GM23338 (cell line): Measurements from ENCODE around the gene CDH4. TPM values are rescaled to one million over a fixed set of nuclear protein-coding genes. Genes with fewer than 3 reads are reported as not detected.

Experiments
- ATAC-seq: fragments of 200-7000 bp; cut with Tn5 transposase; 3 replicates; pipeline ENCODE4 v1.9.1; 2020
- DNase-seq: peaks from one replicate; pipeline ENCODE4 v3.0.0-alpha.2; 2015; ENCODE audit warnings: low spot score
- H2AFZ ChIP-seq: fragments of 200-600 bp; sonication (generic); 2 replicates; pipeline ENCODE4 v1.8.0; 2016; ENCODE audit warnings: antibody characterized with exemption, mild to moderate bottlenecking, moderate library complexity
- H3F3A ChIP-seq: fragments of 200-600 bp; sonication (generic); replicated peaks from 2 replicates; pipeline ENCODE4 v1.8.0; 2017; ENCODE audit warnings: antibody characterized with exemption, mixed run types, low read depth
- H3K27ac ChIP-seq: fragments of 200-600 bp; sonication (generic); 2 replicates; pipeline ENCODE4 v1.6.1; 2016; ENCODE audit warnings: low read depth
- H3K27me3 ChIP-seq: fragments of 200-600 bp; sonication (generic); 2 replicates; pipeline ENCODE4 v1.8.0; 2016; ENCODE audit warnings: mild to moderate bottlenecking, mixed run types, moderate library complexity; ENCODE audit not compliant: insufficient read depth
- H3K36me3 ChIP-seq: fragments of 200-600 bp; sonication (generic); 2 replicates; pipeline ENCODE4 v1.8.0; 2016; ENCODE audit warnings: mild to moderate bottlenecking; ENCODE audit not compliant: insufficient read depth
- H3K4me1 ChIP-seq: fragments of 200-600 bp; sonication (generic); 2 replicates; pipeline ENCODE4 v1.8.0; 2016; ENCODE audit warnings: mild to moderate bottlenecking, moderate library complexity; ENCODE audit not compliant: insufficient read depth
- H3K4me2 ChIP-seq: fragments of 200-600 bp; sonication (generic); 2 replicates; pipeline ENCODE4 v1.7.1; 2017; ENCODE audit warnings: mixed run types
- H3K4me3 ChIP-seq: fragments of 200-600 bp; sonication (generic); 2 replicates; pipeline ENCODE4 v1.6.1; 2016; ENCODE audit warnings: mixed run types
- H3K79me2 ChIP-seq: fragments of 200-600 bp; sonication (generic); replicated peaks from 2 replicates; pipeline ENCODE4 v1.8.0; 2017; ENCODE audit warnings: mild to moderate bottlenecking; ENCODE audit not compliant: insufficient read depth
- H3K9me2 ChIP-seq: fragments of 200-600 bp; sonication (generic); 2 replicates; pipeline ENCODE4 v1.8.0; 2017; ENCODE audit not compliant: insufficient read depth
- H4K20me1 ChIP-seq: fragments of 200-600 bp; sonication (generic); replicated peaks from 2 replicates; pipeline ENCODE4 v1.8.0; 2017; ENCODE audit warnings: mild to moderate bottlenecking; ENCODE audit not compliant: insufficient read depth
- H3K27ac Mint-ChIP-seq: 2 replicates; pipeline ENCODE4 v1.8.0; 2020; ENCODE audit warnings: inconsistent platforms, mild to moderate bottlenecking, moderate library complexity, mixed read lengths
- H3K27me3 Mint-ChIP-seq: 3 replicates; pipeline ENCODE4 v1.8.0; 2022; ENCODE audit warnings: low read depth, mild to moderate bottlenecking, moderate library complexity, mixed read lengths, inconsistent platforms; ENCODE audit not compliant: insufficient read depth, poor library complexity
- H3K36me3 Mint-ChIP-seq: 3 replicates; pipeline ENCODE4 v1.8.0; 2021; ENCODE audit warnings: low read depth, mild to moderate bottlenecking, inconsistent platforms, moderate library complexity, mixed read lengths
- H3K4me1 Mint-ChIP-seq: 3 replicates; pipeline ENCODE4 v1.8.0; 2020; ENCODE audit warnings: mild to moderate bottlenecking, inconsistent platforms, mixed read lengths
- H3K4me3 Mint-ChIP-seq: 3 replicates; pipeline ENCODE4 v1.8.0; 2021; ENCODE audit warnings: moderate library complexity, mild to moderate bottlenecking, inconsistent platforms, mixed read lengths
- H3K9me3 Mint-ChIP-seq: 3 replicates; pipeline ENCODE4 v1.8.0; 2020; ENCODE audit warnings: moderate library complexity, mild to moderate bottlenecking, inconsistent platforms, mixed read lengths
- CREB1 ChIP-seq: fragments of 250-450 bp; sonication (Bioruptor Pico); IDR thresholded peaks from 2 replicates; pipeline ENCODE4 v1.5.0; 2020; ENCODE audit warnings: low read depth, mild to moderate bottlenecking, moderate library complexity
- EZH2phosphoT487 ChIP-seq: fragments of 200-600 bp; sonication (generic); IDR thresholded peaks from one replicate; pipeline ENCODE4 v1.8.1; 2018; ENCODE audit warnings: antibody characterized with exemption; ENCODE audit not compliant: unreplicated experiment
- JUNB ChIP-seq: IDR thresholded peaks from one replicate; pipeline ENCODE4 v1.6.1; 2016; ENCODE audit warnings: antibody characterized with exemption; ENCODE audit not compliant: unreplicated experiment
- NANOG ChIP-seq: IDR thresholded peaks from 2 replicates; pipeline ENCODE4 v1.6.1; 2016; ENCODE audit warnings: antibody characterized with exemption, borderline replicate concordance
- STAT1 ChIP-seq: IDR thresholded peaks from one replicate; pipeline ENCODE4 v1.6.1; 2016; ENCODE audit warnings: antibody characterized with exemption; ENCODE audit not compliant: unreplicated experiment
- ZNF114 ChIP-seq: fragments of 250-450 bp; sonication (Bioruptor Pico); IDR thresholded peaks from 2 replicates; pipeline ENCODE4 v1.5.0; 2020; ENCODE audit warnings: mild to moderate bottlenecking, moderate library complexity
- ZNF331 ChIP-seq: fragments of 250-450 bp; sonication (Bioruptor Pico); IDR thresholded peaks from 2 replicates; pipeline ENCODE4 v1.5.0; 2020; ENCODE audit warnings: low read depth, mild to moderate bottlenecking, moderate library complexity
- polyA plus RNA-seq: library from polyadenylated mRNA; unstranded; fragments of >200 nt; fragmentation: Nextera tagmentation; extraction: Ambion mirVana; gene quantifications from 2 replicates; pipeline ENCODE4 v1.2.1, GENCODE V29; 2016
- total RNA-seq: library from RNA; depleted of rRNA; stranded (reverse); fragments of >200 nt; shearing (Covaris generic); gene quantifications from 2 replicates; pipeline ENCODE4 v1.2.3, GENCODE V29; 2014
- TF ChIP-seq, protein P1 (sequence below), 2 experiments: fragments of 200-600 bp in 1 of 2; sonication (generic) in 1 of 2; conservative IDR thresholded peaks; 2 replicates each; pipeline versions ENCODE4 v1.5.1 to v1.6.1; 2016 to 2017; ENCODE audit warnings: antibody characterized with exemption in 2 of 2, low read depth in 2 of 2, mild to moderate bottlenecking in 2 of 2, moderate library complexity in 1 of 2
- TF ChIP-seq, protein P2 (sequence below): fragments of 250-450 bp; sonication (Bioruptor Pico); IDR thresholded peaks from 2 replicates; pipeline ENCODE4 v1.5.0; 2020; ENCODE audit warnings: mild to moderate bottlenecking, moderate library complexity
- TF ChIP-seq, protein P3 (sequence below): IDR thresholded peaks from one replicate; pipeline ENCODE4 v1.6.1; 2018; ENCODE audit warnings: antibody characterized with exemption; ENCODE audit not compliant: unreplicated experiment

The CDH4 gene
- total and polyA plus RNA-seq, 2 experiments from 2014 or later, result 1.2 to 4.2 TPM

DNA sequence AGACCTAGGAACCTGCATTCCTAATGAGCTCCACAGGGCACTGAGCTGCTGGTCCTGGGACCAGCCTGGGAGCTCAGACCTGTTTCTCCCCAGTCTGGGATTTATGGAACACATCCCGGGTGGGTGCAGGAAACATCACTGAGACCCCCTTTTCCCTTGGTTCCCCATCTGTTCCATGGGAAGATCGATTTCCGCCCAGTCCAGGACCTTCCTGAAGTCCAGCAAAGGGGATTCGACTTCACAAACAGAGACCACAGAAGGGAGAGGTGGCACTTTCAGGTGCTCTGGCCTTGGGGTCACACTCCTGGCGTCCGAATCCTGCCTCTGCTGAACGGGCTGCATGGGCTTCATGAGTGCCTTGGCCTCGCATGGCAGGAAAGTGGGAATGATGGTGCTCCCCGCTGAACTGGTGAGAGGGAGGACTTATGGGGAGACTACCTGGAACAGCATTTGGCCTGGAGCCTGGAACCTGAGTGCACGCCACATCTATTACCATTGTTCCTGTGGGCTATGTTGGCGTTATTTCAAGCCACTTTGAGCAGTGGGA is 517.3 kb downstream of the CDH4 start:
- Histone ChIP-seq H3K4me3 (no peak overlapping the region), H3K4me1 (no peaks in the 10 kb centered on the region), H3K27ac (no peak overlapping the region), H3K36me3 (no peaks in the 10 kb centered on the region), H3F3A (no peaks in the 10 kb centered on the region), H4K20me1 (no peaks in the 10 kb centered on the region), H3K4me2 (no peak overlapping the region), H2AFZ (no peak overlapping the region), H3K9me2 (no peaks in the 10 kb centered on the region), H3K27me3 (no peaks in the 10 kb centered on the region), H3K79me2 (no peaks in the 10 kb centered on the region)
- Mint-ChIP-seq H3K36me3 (no peaks in the 10 kb centered on the region), H3K9me3 (no peaks in the 10 kb centered on the region), H3K27ac (no peak overlapping the region), H3K4me3 (no peak overlapping the region), H3K27me3 (peaks cover 17% of the 10 kb centered on the region), H3K4me1 (no peaks in the 10 kb centered on the region; the same call in 2 of the 3 replicates)
- TF ChIP-seq JUNB, result no peak
- TF ChIP-seq ZNF331 (CRISPR knock-in tag), result no peak
- no peak for TF ChIP-seq CREB1 (CRISPR knock-in tag)
- TF ChIP-seq STAT1, result no peak
- no peak for TF ChIP-seq ZNF114
- TF ChIP-seq, protein P1, sequence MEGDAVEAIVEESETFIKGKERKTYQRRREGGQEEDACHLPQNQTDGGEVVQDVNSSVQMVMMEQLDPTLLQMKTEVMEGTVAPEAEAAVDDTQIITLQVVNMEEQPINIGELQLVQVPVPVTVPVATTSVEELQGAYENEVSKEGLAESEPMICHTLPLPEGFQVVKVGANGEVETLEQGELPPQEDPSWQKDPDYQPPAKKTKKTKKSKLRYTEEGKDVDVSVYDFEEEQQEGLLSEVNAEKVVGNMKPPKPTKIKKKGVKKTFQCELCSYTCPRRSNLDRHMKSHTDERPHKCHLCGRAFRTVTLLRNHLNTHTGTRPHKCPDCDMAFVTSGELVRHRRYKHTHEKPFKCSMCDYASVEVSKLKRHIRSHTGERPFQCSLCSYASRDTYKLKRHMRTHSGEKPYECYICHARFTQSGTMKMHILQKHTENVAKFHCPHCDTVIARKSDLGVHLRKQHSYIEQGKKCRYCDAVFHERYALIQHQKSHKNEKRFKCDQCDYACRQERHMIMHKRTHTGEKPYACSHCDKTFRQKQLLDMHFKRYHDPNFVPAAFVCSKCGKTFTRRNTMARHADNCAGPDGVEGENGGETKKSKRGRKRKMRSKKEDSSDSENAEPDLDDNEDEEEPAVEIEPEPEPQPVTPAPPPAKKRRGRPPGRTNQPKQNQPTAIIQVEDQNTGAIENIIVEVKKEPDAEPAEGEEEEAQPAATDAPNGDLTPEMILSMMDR (conservative IDR thresholded peaks at IDR 0.05; ENCODE audit: low read depth in 2 of 2), result no peak
- no peak for TF ChIP-seq EZH2phosphoT487
- TF ChIP-seq, protein P2, sequence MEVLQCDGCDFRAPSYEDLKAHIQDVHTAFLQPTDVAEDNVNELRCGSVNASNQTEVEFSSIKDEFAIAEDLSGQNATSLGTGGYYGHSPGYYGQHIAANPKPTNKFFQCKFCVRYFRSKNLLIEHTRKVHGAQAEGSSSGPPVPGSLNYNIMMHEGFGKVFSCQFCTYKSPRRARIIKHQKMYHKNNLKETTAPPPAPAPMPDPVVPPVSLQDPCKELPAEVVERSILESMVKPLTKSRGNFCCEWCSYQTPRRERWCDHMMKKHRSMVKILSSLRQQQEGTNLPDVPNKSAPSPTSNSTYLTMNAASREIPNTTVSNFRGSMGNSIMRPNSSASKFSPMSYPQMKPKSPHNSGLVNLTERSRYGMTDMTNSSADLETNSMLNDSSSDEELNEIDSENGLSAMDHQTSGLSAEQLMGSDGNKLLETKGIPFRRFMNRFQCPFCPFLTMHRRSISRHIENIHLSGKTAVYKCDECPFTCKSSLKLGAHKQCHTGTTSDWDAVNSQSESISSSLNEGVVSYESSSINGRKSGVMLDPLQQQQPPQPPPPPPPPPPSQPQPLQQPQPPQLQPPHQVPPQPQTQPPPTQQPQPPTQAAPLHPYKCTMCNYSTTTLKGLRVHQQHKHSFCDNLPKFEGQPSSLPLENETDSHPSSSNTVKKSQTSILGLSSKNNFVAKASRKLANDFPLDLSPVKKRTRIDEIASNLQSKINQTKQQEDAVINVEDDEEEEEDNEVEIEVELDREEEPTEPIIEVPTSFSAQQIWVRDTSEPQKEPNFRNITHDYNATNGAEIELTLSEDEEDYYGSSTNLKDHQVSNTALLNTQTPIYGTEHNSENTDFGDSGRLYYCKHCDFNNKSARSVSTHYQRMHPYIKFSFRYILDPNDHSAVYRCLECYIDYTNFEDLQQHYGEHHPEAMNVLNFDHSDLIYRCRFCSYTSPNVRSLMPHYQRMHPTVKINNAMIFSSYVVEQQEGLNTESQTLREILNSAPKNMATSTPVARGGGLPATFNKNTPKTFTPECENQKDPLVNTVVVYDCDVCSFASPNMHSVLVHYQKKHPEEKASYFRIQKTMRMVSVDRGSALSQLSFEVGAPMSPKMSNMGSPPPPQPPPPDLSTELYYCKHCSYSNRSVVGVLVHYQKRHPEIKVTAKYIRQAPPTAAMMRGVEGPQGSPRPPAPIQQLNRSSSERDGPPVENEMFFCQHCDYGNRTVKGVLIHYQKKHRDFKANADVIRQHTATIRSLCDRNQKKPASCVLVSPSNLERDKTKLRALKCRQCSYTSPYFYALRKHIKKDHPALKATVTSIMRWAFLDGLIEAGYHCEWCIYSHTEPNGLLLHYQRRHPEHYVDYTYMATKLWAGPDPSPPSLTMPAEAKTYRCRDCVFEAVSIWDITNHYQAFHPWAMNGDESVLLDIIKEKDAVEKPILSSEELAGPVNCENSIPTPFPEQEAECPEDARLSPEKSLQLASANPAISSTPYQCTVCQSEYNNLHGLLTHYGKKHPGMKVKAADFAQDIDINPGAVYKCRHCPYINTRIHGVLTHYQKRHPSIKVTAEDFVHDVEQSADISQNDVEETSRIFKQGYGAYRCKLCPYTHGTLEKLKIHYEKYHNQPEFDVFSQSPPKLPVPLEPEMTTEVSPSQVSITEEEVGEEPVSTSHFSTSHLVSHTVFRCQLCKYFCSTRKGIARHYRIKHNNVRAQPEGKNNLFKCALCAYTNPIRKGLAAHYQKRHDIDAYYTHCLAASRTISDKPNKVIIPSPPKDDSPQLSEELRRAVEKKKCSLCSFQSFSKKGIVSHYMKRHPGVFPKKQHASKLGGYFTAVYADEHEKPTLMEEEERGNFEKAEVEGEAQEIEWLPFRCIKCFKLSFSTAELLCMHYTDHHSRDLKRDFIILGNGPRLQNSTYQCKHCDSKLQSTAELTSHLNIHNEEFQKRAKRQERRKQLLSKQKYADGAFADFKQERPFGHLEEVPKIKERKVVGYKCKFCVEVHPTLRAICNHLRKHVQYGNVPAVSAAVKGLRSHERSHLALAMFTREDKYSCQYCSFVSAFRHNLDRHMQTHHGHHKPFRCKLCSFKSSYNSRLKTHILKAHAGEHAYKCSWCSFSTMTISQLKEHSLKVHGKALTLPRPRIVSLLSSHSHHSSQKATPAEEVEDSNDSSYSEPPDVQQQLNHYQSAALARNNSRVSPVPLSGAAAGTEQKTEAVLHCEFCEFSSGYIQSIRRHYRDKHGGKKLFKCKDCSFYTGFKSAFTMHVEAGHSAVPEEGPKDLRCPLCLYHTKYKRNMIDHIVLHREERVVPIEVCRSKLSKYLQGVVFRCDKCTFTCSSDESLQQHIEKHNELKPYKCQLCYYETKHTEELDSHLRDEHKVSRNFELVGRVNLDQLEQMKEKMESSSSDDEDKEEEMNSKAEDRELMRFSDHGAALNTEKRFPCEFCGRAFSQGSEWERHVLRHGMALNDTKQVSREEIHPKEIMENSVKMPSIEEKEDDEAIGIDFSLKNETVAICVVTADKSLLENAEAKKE, result no peak
- no peak for TF ChIP-seq NANOG
- TF ChIP-seq, protein P3, sequence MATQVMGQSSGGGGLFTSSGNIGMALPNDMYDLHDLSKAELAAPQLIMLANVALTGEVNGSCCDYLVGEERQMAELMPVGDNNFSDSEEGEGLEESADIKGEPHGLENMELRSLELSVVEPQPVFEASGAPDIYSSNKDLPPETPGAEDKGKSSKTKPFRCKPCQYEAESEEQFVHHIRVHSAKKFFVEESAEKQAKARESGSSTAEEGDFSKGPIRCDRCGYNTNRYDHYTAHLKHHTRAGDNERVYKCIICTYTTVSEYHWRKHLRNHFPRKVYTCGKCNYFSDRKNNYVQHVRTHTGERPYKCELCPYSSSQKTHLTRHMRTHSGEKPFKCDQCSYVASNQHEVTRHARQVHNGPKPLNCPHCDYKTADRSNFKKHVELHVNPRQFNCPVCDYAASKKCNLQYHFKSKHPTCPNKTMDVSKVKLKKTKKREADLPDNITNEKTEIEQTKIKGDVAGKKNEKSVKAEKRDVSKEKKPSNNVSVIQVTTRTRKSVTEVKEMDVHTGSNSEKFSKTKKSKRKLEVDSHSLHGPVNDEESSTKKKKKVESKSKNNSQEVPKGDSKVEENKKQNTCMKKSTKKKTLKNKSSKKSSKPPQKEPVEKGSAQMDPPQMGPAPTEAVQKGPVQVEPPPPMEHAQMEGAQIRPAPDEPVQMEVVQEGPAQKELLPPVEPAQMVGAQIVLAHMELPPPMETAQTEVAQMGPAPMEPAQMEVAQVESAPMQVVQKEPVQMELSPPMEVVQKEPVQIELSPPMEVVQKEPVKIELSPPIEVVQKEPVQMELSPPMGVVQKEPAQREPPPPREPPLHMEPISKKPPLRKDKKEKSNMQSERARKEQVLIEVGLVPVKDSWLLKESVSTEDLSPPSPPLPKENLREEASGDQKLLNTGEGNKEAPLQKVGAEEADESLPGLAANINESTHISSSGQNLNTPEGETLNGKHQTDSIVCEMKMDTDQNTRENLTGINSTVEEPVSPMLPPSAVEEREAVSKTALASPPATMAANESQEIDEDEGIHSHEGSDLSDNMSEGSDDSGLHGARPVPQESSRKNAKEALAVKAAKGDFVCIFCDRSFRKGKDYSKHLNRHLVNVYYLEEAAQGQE, result no peak
- DNase-seq (no peak), ATAC-seq (no peak)
